CD14-positive monocyte (primary cell): ENCODE results near the gene DENND10. TPM values are rescaled to one million over a fixed set of nuclear protein-coding genes. Genes with fewer than 3 reads are reported as not detected.

ENCODE experiments used
- DNase-seq, 3 donors: peaks; one replicate each; pipeline ENCODE4 v3.0.0-alpha.2; 2011 to 2022
- H2AFZ ChIP-seq: 2 replicates; pipeline ENCODE4 v1.6.0; 2012; ENCODE audit warnings: mild to moderate bottlenecking, low read depth, low read length, inconsistent platforms; ENCODE audit not compliant: insufficient read depth, poor library complexity, severe bottlenecking
- H3K27ac ChIP-seq, 2 donors: 1 replicate in 1 of 2; 2 replicates in 1 of 2; pipeline ENCODE4 v1.5.1; 2012 to 2013; ENCODE audit warnings: low read length in 2 of 2, control low read depth in 1 of 2, inconsistent platforms in 1 of 2, low read depth in 1 of 2, mild to moderate bottlenecking in 1 of 2
- H3K27me3 ChIP-seq, 2 donors: one replicate each; pipeline versions ENCODE4 v1.6.0 to v1.6.1; 2011 to 2013; ENCODE audit warnings: low read length in 2 of 2; ENCODE audit not compliant: control insufficient read depth in 2 of 2, insufficient read depth in 2 of 2
- H3K36me3 ChIP-seq, 2 donors: replicated peaks in 1 of 2; 1 replicate in 1 of 2; 2 replicates in 1 of 2; pipeline versions ENCODE4 v1.5.1 to v1.6.1; 2012 to 2013; ENCODE audit warnings: low read length in 2 of 2, control low read depth in 1 of 2, inconsistent platforms in 1 of 2, mild to moderate bottlenecking in 1 of 2; ENCODE audit not compliant: insufficient read depth in 2 of 2, control insufficient read depth in 1 of 2
- H3K4me1 ChIP-seq, 2 donors: 1 replicate in 1 of 2; 2 replicates in 1 of 2; pipeline versions ENCODE4 v1.5.1 to v1.6.1; 2012 to 2013; ENCODE audit warnings: low read length in 2 of 2, control low read depth in 1 of 2, inconsistent platforms in 1 of 2, mild to moderate bottlenecking in 1 of 2, moderate library complexity in 1 of 2; ENCODE audit not compliant: insufficient read depth in 2 of 2, control insufficient read depth in 1 of 2
- H3K4me2 ChIP-seq: replicated peaks from 2 replicates; pipeline ENCODE3; 2012; ENCODE audit warnings: low read length, moderate library complexity, mild to moderate bottlenecking; ENCODE audit not compliant: poor library complexity, severe bottlenecking; ENCODE audit errors: extremely low read depth
- H3K4me3 ChIP-seq, 3 experiments: fragments of 200-600 bp in 1 of 3; sonication (generic) in 1 of 3; replicated peaks in 1 of 3; 1 replicate in 2 of 3; 2 replicates in 1 of 3; pipeline ENCODE4 v1.5.1; 2011 to 2013; ENCODE audit warnings: low read length in 3 of 3, mild to moderate bottlenecking in 3 of 3, control low read depth in 2 of 3, low read depth in 2 of 3, inconsistent platforms in 1 of 3, moderate library complexity in 1 of 3
- H3K79me2 ChIP-seq: 2 replicates; pipeline ENCODE4 v1.6.0; 2012; ENCODE audit warnings: mild to moderate bottlenecking, control low read depth, inconsistent platforms, low read length, moderate library complexity; ENCODE audit not compliant: insufficient read depth
- H3K9ac ChIP-seq: 2 replicates; pipeline ENCODE4 v1.6.0; 2017; ENCODE audit warnings: low read length, mild to moderate bottlenecking; ENCODE audit not compliant: insufficient read depth, poor library complexity, severe bottlenecking
- H3K9me3 ChIP-seq, 2 donors: replicated peaks in 1 of 2; 1 replicate in 1 of 2; 2 replicates in 1 of 2; pipeline versions ENCODE4 v1.5.1 to v1.6.1; 2012 to 2013; ENCODE audit warnings: low read length in 2 of 2, control low read depth in 1 of 2; ENCODE audit not compliant: control insufficient read depth in 1 of 2, insufficient read depth in 1 of 2
- H4K20me1 ChIP-seq: 2 replicates; pipeline ENCODE4 v1.6.0; 2012; ENCODE audit warnings: mild to moderate bottlenecking, low read length, control low read depth, moderate library complexity; ENCODE audit not compliant: insufficient read depth
- H3K27ac Mint-ChIP-seq, 7 donors: one replicate each; pipeline ENCODE4 v1.8.0; 2020; ENCODE audit warnings: mild to moderate bottlenecking in 7 of 7, mixed read lengths in 7 of 7, moderate library complexity in 6 of 7, inconsistent platforms in 2 of 7
- H3K27me3 Mint-ChIP-seq, 3 donors: one replicate each; pipeline ENCODE4 v1.8.0; 2021 to 2022; ENCODE audit warnings: low read depth in 3 of 3, mild to moderate bottlenecking in 3 of 3, mixed read lengths in 3 of 3, moderate library complexity in 3 of 3, inconsistent platforms in 1 of 3
- H3K36me3 Mint-ChIP-seq, 2 donors: one replicate each; pipeline ENCODE4 v1.8.0; 2020; ENCODE audit warnings: mixed read lengths in 2 of 2, inconsistent platforms in 1 of 2, mild to moderate bottlenecking in 1 of 2
- H3K4me1 Mint-ChIP-seq: one replicate; pipeline ENCODE4 v1.8.0; 2020; ENCODE audit warnings: mild to moderate bottlenecking, mixed read lengths
- H3K4me3 Mint-ChIP-seq, 2 donors: one replicate each; pipeline ENCODE4 v1.8.0; 2020; ENCODE audit warnings: mild to moderate bottlenecking in 2 of 2, mixed read lengths in 2 of 2, moderate library complexity in 1 of 2
- H3K9me3 Mint-ChIP-seq, 7 donors: one replicate each; pipeline ENCODE4 v1.8.0; 2020 to 2022; ENCODE audit warnings: mixed read lengths in 7 of 7, mild to moderate bottlenecking in 6 of 7, moderate library complexity in 6 of 7, inconsistent platforms in 2 of 7
- CTCF ChIP-seq: fragments of 200-600 bp; IDR thresholded peaks from one replicate; pipeline ENCODE4 v1.8.0; 2022; ENCODE audit warnings: antibody characterized with exemption, mild to moderate bottlenecking
- WGBS: methylation state at CpG from one replicate; pipeline ENCODE4 v1.1.5; 2013; ENCODE audit warnings: missing lambda C conversion rate; ENCODE audit not compliant: insufficient coverage; 5-methylcytosine and 5-hydroxymethylcytosine counted together
- intact Hi-C, 2 donors: fragments of 100-400 bp; cut with micrococcal nuclease; formaldehyde crosslinking; loops; one replicate each; pipeline versions ENCODE4 v1.15.0 to v1.15.1; 2023
- polyA plus RNA-seq, 3 donors: library from polyadenylated mRNA; depleted of rRNA in 1 of 3; unstranded in 2 of 3; stranded (reverse) in 1 of 3; fragments of 300-500 nt in 2 of 3; fragments of >200 nt in 1 of 3; fragmentation: Illumina TruSeq in 2 of 3; gene quantifications; 1 replicate in 2 of 3; 2 replicates in 1 of 3; pipeline ENCODE4 v1.2.3, GENCODE V29; 2012 to 2021

The DENND10 gene
- polyA plus RNA-seq, 3 donors = 129 to 188 (median 141) TPM

- H3K9me3 ChIP-seq = no peaks in the 10 kb centered on the region
- Mint-ChIP-seq H3K4me3 (no peak overlapping the region), H3K4me1 (peaks cover 30% of the 10 kb centered on the region), H3K27ac (no peak overlapping the region), H3K27me3 (peaks cover 0 to 2% (median 1%) of the 10 kb centered on the region in 3 donors), H3K9me3 (no peaks in the 10 kb centered on the region), H3K36me3 (peaks cover 0 to 8% of the 10 kb centered on the region in 2 donors)
- H3K79me2 ChIP-seq = peaks cover 21% of the 10 kb centered on the region
- no peak overlapping the region for H3K9ac ChIP-seq
- H3K36me3 ChIP-seq = no peaks in the 10 kb centered on the region
- no peak for DNase-seq
- H3K4me2 ChIP-seq = no peak overlapping the region
- intact Hi-C loops = no loop called here
- 90% methylated on average over 6 of the region's 10 CpGs for WGBS
- no peak overlapping the region for H3K4me3 ChIP-seq
- peaks cover 32 to 35% of the 10 kb centered on the region in 2 donors for H3K4me1 ChIP-seq
- H4K20me1 ChIP-seq = no peaks in the 10 kb centered on the region
- no peak overlapping the region for H2AFZ ChIP-seq
- no peaks in the 10 kb centered on the region for H3K27me3 ChIP-seq
- no peak overlapping the region for H3K27ac ChIP-seq
- TF ChIP-seq CTCF = no peak
Measured at GRCh38 chr10:119101366-119102098, 2.4 kb upstream of the DENND10 start.

GRCh38 chr10:119103241-119103902 lies 541 bp upstream of the DENND10 start:
- Histone ChIP-seq H3K4me1 (peaks cover 50 to 53% of the 10 kb centered on the region in 2 donors), H4K20me1 (no peaks in the 10 kb centered on the region), H3K4me3 (no peak overlapping the region), H3K27ac (no peak overlapping the region), H3K79me2 (peaks cover 29% of the 10 kb centered on the region), H3K27me3 (no peaks in the 10 kb centered on the region), H3K9me3 (no peaks in the 10 kb centered on the region), H2AFZ (no peak overlapping the region), H3K36me3 (no peaks in the 10 kb centered on the region), H3K9ac (no peak overlapping the region), H3K4me2 (no peak overlapping the region)
- no peak for TF ChIP-seq CTCF
- H3K4me1 Mint-ChIP-seq = peaks cover 46% of the 10 kb centered on the region
- peak overlapping the region; percentile 67 to 71 for H3K4me3 Mint-ChIP-seq
- 100% methylated on average over 5 of the region's 12 CpGs for WGBS
- DNase-seq = no peak
- peak overlapping the region in 6 of 7 donors; percentile 60 to 93 (median 82) for H3K27ac Mint-ChIP-seq
- peaks cover 3 to 16% of the 10 kb centered on the region in 2 donors for H3K36me3 Mint-ChIP-seq
- intact Hi-C loops = no loop called here
- H3K27me3 Mint-ChIP-seq = peaks cover 0 to 5% (median 1%) of the 10 kb centered on the region in 3 donors
- peaks cover 0 to 3% (median 2%) of the 10 kb centered on the region in 7 donors for H3K9me3 Mint-ChIP-seq
